ENCODE results near the gene ZNF385A.

DNA sequence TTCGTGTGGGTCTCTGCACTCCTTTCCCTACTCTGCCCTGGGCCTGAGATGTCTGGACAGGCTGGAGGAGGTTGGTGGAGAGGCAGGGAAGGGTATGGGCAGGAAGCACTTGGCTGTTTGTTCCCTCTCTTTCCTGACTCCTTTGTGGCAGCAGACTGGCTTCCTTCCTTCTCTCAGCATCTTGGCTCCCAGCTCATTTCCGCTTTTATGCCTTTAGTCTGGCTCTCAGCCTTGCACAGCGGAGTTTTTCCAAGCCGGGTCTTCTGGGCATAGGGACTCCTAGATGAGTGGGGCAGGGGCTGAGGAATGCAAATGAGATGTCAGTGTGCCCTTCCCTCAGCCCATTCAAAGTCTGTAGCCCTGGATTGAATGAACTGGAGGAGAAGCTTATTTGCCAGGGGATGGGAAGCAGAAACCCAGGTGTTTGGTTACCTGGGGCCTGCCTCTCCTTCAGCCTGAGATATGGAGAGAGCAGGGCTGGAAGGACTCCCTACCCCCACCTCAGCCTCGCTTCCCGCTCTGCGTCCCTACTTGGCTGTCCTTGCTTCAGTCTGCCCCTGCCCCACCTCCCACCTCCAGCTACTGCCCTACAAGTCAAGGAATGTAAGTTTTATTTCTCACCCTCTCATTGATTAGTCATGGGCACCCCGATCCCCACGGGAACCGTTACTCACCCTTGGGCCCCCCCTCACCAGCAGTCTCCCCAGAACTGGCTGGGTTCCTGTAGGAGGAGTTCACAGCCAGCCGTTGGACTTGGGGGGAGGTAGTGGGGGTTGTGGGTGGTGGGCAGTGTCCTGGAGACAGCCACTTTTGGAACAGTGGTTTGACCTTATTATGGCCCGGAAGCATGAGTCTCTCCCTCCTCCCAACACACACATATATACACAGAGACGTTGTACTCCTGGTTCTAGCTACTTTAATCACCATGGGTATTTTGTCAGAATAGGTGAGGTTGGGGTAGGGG lies 43.8 kb upstream of the ZNF385A start:
- TF ChIP-seq FUS (optimal IDR thresholded peaks at IDR 0.05; ENCODE audit: low read depth, low read length) (no peak), ZNF263 (CRISPR knock-in tag; IDR thresholded peaks at IDR 0.05; ENCODE audit: borderline replicate concordance) (no peak), ZKSCAN3 (CRISPR knock-in tag; IDR thresholded peaks at IDR 0.05) (no peak), HOXB6 (CRISPR knock-in tag; IDR thresholded peaks at IDR 0.05; ENCODE audit: borderline replicate concordance) (no peak), ZNF41 (CRISPR knock-in tag; conservative IDR thresholded peaks at IDR 0.05) (no peak), NR0B1 (IDR thresholded peaks at IDR 0.05; ENCODE audit: partially characterized antibody) (no peak), ZNF121 (CRISPR knock-in tag; conservative IDR thresholded peaks at IDR 0.05) (no peak)
- TF ChIP-seq, protein P1, sequence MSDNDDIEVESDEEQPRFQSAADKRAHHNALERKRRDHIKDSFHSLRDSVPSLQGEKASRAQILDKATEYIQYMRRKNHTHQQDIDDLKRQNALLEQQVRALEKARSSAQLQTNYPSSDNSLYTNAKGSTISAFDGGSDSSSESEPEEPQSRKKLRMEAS (CRISPR knock-in tag; IDR thresholded peaks at IDR 0.05), result no peak
- TF ChIP-seq, protein P2, sequence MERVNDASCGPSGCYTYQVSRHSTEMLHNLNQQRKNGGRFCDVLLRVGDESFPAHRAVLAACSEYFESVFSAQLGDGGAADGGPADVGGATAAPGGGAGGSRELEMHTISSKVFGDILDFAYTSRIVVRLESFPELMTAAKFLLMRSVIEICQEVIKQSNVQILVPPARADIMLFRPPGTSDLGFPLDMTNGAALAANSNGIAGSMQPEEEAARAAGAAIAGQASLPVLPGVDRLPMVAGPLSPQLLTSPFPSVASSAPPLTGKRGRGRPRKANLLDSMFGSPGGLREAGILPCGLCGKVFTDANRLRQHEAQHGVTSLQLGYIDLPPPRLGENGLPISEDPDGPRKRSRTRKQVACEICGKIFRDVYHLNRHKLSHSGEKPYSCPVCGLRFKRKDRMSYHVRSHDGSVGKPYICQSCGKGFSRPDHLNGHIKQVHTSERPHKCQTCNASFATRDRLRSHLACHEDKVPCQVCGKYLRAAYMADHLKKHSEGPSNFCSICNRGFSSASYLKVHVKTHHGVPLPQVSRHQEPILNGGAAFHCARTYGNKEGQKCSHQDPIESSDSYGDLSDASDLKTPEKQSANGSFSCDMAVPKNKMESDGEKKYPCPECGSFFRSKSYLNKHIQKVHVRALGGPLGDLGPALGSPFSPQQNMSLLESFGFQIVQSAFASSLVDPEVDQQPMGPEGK (CRISPR knock-in tag; IDR thresholded peaks at IDR 0.05; ENCODE audit: borderline replicate concordance), result no peak
